ENCODE data around the gene GTPBP8. TPM values are rescaled to one million over a fixed set of nuclear protein-coding genes. Genes with fewer than 3 reads are reported as not detected.

GTPBP8 gene
- total and polyA plus RNA-seq, 10 of the 15 experiments (the other 5 are each of a cell fraction or from before 2014, with no cell fraction given): 10.3 to 29.0 (median 17.0) TPM

DNA sequence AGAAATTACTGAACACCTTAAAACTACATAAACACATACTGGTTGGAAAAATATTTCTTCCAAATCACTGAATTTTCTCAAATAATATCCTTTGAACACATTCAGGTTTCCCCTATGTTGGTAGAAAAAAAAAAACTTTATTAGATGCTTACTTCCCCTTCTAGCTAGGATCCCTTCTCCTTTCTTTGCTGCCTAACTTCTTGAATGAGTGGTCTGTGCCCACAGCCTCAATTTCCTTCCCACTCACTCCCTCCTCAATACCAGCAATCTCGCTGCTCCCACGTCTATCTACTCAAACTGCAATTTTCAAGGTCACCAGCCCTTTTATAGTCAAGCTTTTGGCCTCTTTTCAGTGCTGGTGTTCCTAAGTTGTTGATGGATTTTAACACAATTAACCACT lies 24.2 kb upstream of the GTPBP8 start (continued):
- TF ChIP-seq LARP7 (IDR thresholded peaks at IDR 0.05) (no peak), GABPA (IDR thresholded peaks at IDR 0.05; ENCODE audit: low read depth) (no peak), SUZ12 (IDR thresholded peaks at IDR 0.05; ENCODE audit: unreplicated experiment) (no peak), ZNF207 (IDR thresholded peaks at IDR 0.05; ENCODE audit: borderline replicate concordance) (no peak), YY1 (IDR thresholded peaks at IDR 0.05; ENCODE audit: low read depth, low read length) (no peak), PKNOX1 (IDR thresholded peaks at IDR 0.05) (no peak), IRF4 (IDR thresholded peaks at IDR 0.05; ENCODE audit: low read depth, low read length) (no peak), CHD1 (IDR thresholded peaks at IDR 0.05; ENCODE audit: low read depth, low read length) (no peak), MEF2B (IDR thresholded peaks at IDR 0.05; ENCODE audit: partially characterized antibody, poor library complexity, severe bottlenecking) (no peak), DPF2 (IDR thresholded peaks at IDR 0.05) (no peak), JUNB (IDR thresholded peaks at IDR 0.05) (peak; percentile 9; the same call in 1 of the 2 replicates), ZBED1 (IDR thresholded peaks at IDR 0.05; ENCODE audit: borderline replicate concordance) (no peak), HDGF (IDR thresholded peaks at IDR 0.05) (no peak), NKRF (conservative IDR thresholded peaks at IDR 0.05) (no peak), SMC3 (IDR thresholded peaks at IDR 0.05; ENCODE audit: borderline replicate concordance, low read length) (no peak), NBN (IDR thresholded peaks at IDR 0.05) (0 out of 2 replicates have a peak, but pooled peaks have one; percentile 23), ZNF217 (IDR thresholded peaks at IDR 0.05) (no peak), ASH2L (IDR thresholded peaks at IDR 0.05; ENCODE audit: borderline replicate concordance, low read depth) (no peak), SMAD1 (IDR thresholded peaks at IDR 0.05; ENCODE audit: low read depth, partially characterized antibody) (no peak), PML (IDR thresholded peaks at IDR 0.05; ENCODE audit: low read length) (no peak), RAD21 (IDR thresholded peaks at IDR 0.05; ENCODE audit: insufficient read depth, low read depth, low read length) (no peak), ZBTB4 (CRISPR knock-in tag; IDR thresholded peaks at IDR 0.05) (no peak), TCF7 (IDR thresholded peaks at IDR 0.05; ENCODE audit: borderline replicate concordance) (no peak)
- TF ChIP-seq, protein P1, sequence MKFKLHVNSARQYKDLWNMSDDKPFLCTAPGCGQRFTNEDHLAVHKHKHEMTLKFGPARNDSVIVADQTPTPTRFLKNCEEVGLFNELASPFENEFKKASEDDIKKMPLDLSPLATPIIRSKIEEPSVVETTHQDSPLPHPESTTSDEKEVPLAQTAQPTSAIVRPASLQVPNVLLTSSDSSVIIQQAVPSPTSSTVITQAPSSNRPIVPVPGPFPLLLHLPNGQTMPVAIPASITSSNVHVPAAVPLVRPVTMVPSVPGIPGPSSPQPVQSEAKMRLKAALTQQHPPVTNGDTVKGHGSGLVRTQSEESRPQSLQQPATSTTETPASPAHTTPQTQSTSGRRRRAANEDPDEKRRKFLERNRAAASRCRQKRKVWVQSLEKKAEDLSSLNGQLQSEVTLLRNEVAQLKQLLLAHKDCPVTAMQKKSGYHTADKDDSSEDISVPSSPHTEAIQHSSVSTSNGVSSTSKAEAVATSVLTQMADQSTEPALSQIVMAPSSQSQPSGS (IDR thresholded peaks at IDR 0.05; ENCODE audit: low read length): no peak; the same call in 1 of the 2 replicates
- TF ChIP-seq, protein P2, sequence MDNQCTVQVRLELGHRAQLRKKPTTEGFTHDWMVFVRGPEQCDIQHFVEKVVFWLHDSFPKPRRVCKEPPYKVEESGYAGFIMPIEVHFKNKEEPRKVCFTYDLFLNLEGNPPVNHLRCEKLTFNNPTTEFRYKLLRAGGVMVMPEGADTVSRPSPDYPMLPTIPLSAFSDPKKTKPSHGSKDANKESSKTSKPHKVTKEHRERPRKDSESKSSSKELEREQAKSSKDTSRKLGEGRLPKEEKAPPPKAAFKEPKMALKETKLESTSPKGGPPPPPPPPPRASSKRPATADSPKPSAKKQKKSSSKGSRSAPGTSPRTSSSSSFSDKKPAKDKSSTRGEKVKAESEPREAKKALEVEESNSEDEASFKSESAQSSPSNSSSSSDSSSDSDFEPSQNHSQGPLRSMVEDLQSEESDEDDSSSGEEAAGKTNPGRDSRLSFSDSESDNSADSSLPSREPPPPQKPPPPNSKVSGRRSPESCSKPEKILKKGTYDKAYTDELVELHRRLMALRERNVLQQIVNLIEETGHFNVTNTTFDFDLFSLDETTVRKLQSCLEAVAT (IDR thresholded peaks at IDR 0.05): no peak

Measured in GM12878 (cell line).